ENCODE measurements around the gene UGDH. TPM values are rescaled to one million over a fixed set of nuclear protein-coding genes. Genes with fewer than 3 reads are reported as not detected.

The UGDH gene
- total and polyA plus RNA-seq, 2 donors (not counting 3 experiments of a cell fraction or from before 2014, with no cell fraction given) = 41.3 to 62.1 TPM

DNA sequence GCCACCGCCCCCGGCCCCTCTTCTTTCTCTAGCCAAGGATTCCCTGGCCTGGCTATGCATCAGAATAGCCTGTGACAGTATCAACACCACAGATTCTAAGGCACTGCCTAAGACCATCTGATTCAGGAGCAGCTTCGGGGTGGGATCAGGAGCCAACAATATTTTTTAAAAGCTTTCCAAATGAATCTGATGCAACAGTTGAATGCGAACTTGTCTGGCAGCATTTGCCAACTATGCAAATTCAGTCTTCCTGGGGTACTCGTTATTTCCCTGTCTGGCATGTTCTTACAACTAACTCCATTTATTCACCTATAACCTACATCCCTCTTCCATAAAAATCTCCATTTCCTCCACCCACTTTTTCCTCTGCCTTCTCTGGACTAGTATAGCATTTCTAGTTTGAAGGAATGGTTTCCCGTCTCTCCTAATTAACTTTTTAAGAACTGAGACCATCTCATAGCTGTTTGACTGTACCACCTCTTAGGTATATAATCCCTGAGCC, 36.2 kb upstream of the UGDH start:
- ChIA-PET CTCF (interaction anchor here (0.8 kb wide), 1 partner anchor 70 kb away, joined by 3 read pairs; no protein-coding TSS in a partner anchor), POLR2A (no interaction called here)
- H3K27ac ChIP-seq (ENCODE audit: insufficient read depth, low read depth, low read length) = no peak overlapping the region
- no peaks in the 10 kb centered on the region for H3K9me1 ChIP-seq (replicated peaks; ENCODE audit: control insufficient read depth, extremely low read depth, insufficient read depth, low read length)
- no peak overlapping the region for H3K4me3 ChIP-seq (replicated peaks in 1 of 3; ENCODE audit: insufficient read depth in 1 of 3, low read depth in 1 of 3, low read length in 3 of 3)
- no peak overlapping the region for H3K4me2 ChIP-seq (ENCODE audit: insufficient read depth, low read length)
- peaks cover 0 to 3% of the 10 kb centered on the region in 2 experiments for H3K36me3 ChIP-seq (ENCODE audit: control insufficient read depth in 2 of 2, extremely low read depth in 1 of 2, insufficient read depth in 2 of 2, low read length in 2 of 2)
- FAIRE-seq (no peak), DNase-seq (ENCODE audit: low read depth, low spot score) (no peak)
- H3K27me3 ChIP-seq (ENCODE audit: control insufficient read depth in 2 of 2, insufficient read depth in 2 of 2, low read length in 2 of 2) = no peaks in the 10 kb centered on the region
- intact Hi-C loops (cut with micrococcal nuclease) (no loop called here), dilution Hi-C loops (cut with MboI; ENCODE audit: extremely low pct_ligation_motif_present, low sequenced_read_pairs) (no loop called here)
- no peaks in the 10 kb centered on the region for H3K4me1 ChIP-seq (ENCODE audit: control insufficient read depth, extremely low read depth, insufficient read depth, low read length)
- H3K79me2 ChIP-seq (ENCODE audit: control insufficient read depth, insufficient read depth, low read length) = no peaks in the 10 kb centered on the region
- BruUV-seq (replicated peaks) = no TSS peak
- no peak overlapping the region for H2AFZ ChIP-seq (ENCODE audit: low read depth, low read length)
- H4K20me1 ChIP-seq (replicated peaks; ENCODE audit: control insufficient read depth, extremely low read depth, insufficient read depth, low read length) = no peaks in the 10 kb centered on the region
- no peak for TF ChIP-seq POLR2A (IDR thresholded peaks at IDR 0.05; ENCODE audit: low read depth, low read length)
- TF ChIP-seq FOS (IDR thresholded peaks at IDR 0.05; ENCODE audit: borderline replicate concordance, insufficient read depth, low read length) = no peak
- TF ChIP-seq GATA2 (IDR thresholded peaks at IDR 0.05; ENCODE audit: insufficient read depth, insufficient read length, low read depth, low read length) = no peak
- TF ChIP-seq MYC (IDR thresholded peaks at IDR 0.05; ENCODE audit: low read depth, low read length) = no peak
- no peak overlapping the region for H3K9ac ChIP-seq (replicated peaks; ENCODE audit: extremely low read depth, insufficient read depth, low read length)
- no peaks in the 10 kb centered on the region for H3K9me3 ChIP-seq (replicated peaks; ENCODE audit: control insufficient read depth, insufficient read depth, low read length)

DNA sequence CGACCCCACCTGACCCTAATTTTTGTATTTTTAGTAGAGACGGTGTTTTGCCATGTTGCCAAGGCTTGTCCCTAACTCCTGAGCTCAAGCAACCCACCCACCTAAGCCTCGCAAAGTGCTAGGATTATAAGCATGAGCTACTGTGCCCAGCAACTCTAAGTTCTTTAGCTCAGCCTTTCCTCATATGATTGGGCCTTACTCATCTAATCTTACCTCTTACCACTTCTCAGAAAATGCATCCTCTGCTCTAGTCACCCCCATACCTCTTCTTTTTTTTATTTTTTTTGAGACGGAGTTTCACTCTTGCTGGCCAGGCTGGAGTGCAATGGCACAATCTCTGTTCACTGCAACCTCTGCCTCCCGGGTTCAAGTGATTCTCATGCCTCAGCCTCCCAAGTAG, 35.6 kb upstream of the UGDH start:
- Histone ChIP-seq H3K79me2 (ENCODE audit: control insufficient read depth, insufficient read depth, low read length) (no peaks in the 10 kb centered on the region), H3K9ac (replicated peaks; ENCODE audit: extremely low read depth, insufficient read depth, low read length) (no peak overlapping the region), H3K4me1 (ENCODE audit: control insufficient read depth, extremely low read depth, insufficient read depth, low read length) (no peaks in the 10 kb centered on the region), H3K9me1 (replicated peaks; ENCODE audit: control insufficient read depth, extremely low read depth, insufficient read depth, low read length) (no peaks in the 10 kb centered on the region), H3K9me3 (replicated peaks; ENCODE audit: control insufficient read depth, insufficient read depth, low read length) (no peaks in the 10 kb centered on the region), H3K27me3 (ENCODE audit: control insufficient read depth in 2 of 2, insufficient read depth in 2 of 2, low read length in 2 of 2) (no peaks in the 10 kb centered on the region), H2AFZ (ENCODE audit: low read depth, low read length) (no peak overlapping the region), H4K20me1 (replicated peaks; ENCODE audit: control insufficient read depth, extremely low read depth, insufficient read depth, low read length) (no peaks in the 10 kb centered on the region), H3K36me3 (ENCODE audit: control insufficient read depth in 2 of 2, extremely low read depth in 1 of 2, insufficient read depth in 2 of 2, low read length in 2 of 2) (peaks cover 0 to 3% of the 10 kb centered on the region in 2 experiments), H3K4me2 (ENCODE audit: insufficient read depth, low read length) (no peak overlapping the region), H3K27ac (ENCODE audit: insufficient read depth, low read depth, low read length) (no peak overlapping the region), H3K4me3 (replicated peaks in 1 of 3; ENCODE audit: insufficient read depth in 1 of 3, low read depth in 1 of 3, low read length in 3 of 3) (no peak overlapping the region)
- ChIA-PET CTCF (interaction anchor here (0.7 to 0.8 kb wide), 2 partner anchors 16 to 70 kb away, joined by 3 read pairs; no protein-coding TSS in a partner anchor), POLR2A (no interaction called here)
- intact Hi-C loops (cut with micrococcal nuclease) = no loop called here
- DNase-seq (ENCODE audit: low read depth, low spot score) (no peak), FAIRE-seq (no peak)
- BruUV-seq (replicated peaks) = no TSS peak
- dilution Hi-C loops (cut with MboI; ENCODE audit: extremely low pct_ligation_motif_present, low sequenced_read_pairs) = no loop called here
- no peak for TF ChIP-seq POLR2A (IDR thresholded peaks at IDR 0.05; ENCODE audit: low read depth, low read length)
- no peak for TF ChIP-seq EZH2 (IDR thresholded peaks at IDR 0.05; ENCODE audit: borderline replicate concordance, low read depth, low read length, severe bottlenecking)
- TF ChIP-seq GATA2 (IDR thresholded peaks at IDR 0.05; ENCODE audit: insufficient read depth, insufficient read length, low read depth, low read length) = no peak
- TF ChIP-seq MYC (IDR thresholded peaks at IDR 0.05; ENCODE audit: low read depth, low read length) = no peak
- TF ChIP-seq, protein P1, sequence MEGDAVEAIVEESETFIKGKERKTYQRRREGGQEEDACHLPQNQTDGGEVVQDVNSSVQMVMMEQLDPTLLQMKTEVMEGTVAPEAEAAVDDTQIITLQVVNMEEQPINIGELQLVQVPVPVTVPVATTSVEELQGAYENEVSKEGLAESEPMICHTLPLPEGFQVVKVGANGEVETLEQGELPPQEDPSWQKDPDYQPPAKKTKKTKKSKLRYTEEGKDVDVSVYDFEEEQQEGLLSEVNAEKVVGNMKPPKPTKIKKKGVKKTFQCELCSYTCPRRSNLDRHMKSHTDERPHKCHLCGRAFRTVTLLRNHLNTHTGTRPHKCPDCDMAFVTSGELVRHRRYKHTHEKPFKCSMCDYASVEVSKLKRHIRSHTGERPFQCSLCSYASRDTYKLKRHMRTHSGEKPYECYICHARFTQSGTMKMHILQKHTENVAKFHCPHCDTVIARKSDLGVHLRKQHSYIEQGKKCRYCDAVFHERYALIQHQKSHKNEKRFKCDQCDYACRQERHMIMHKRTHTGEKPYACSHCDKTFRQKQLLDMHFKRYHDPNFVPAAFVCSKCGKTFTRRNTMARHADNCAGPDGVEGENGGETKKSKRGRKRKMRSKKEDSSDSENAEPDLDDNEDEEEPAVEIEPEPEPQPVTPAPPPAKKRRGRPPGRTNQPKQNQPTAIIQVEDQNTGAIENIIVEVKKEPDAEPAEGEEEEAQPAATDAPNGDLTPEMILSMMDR (IDR thresholded peaks at IDR 0.05; ENCODE audit: extremely low read depth in 1 of 2, insufficient read depth in 1 of 2, low read depth in 1 of 2, low read length in 2 of 2) = no peak
- TF ChIP-seq FOS (IDR thresholded peaks at IDR 0.05; ENCODE audit: borderline replicate concordance, insufficient read depth, low read length) = no peak
- TF ChIP-seq JUN (IDR thresholded peaks at IDR 0.05; ENCODE audit: borderline replicate concordance, insufficient read depth, insufficient read length, low read depth) = no peak
- TF ChIP-seq, protein P2, sequence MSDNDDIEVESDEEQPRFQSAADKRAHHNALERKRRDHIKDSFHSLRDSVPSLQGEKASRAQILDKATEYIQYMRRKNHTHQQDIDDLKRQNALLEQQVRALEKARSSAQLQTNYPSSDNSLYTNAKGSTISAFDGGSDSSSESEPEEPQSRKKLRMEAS (IDR thresholded peaks at IDR 0.05; ENCODE audit: insufficient read depth, insufficient read length) = no peak
- no peak for TF ChIP-seq POLR2AphosphoS5 (IDR thresholded peaks at IDR 0.05; ENCODE audit: insufficient read depth, low read depth, low read length)
